Chondrocyte (in vitro differentiated cells): ENCODE measurements around the gene FYN. TPM values are rescaled to one million over a fixed set of nuclear protein-coding genes. Genes with fewer than 3 reads are reported as not detected.
A peak's percentile ranks its signal among the peaks of the same experiment; 100 is the strongest.

Experiments used
- DNase-seq: peaks from one replicate; pipeline ENCODE4 v3.0.0; 2021; ENCODE audit warnings: mixed read lengths, low spot score
- H3K27ac Mint-ChIP-seq: one replicate; pipeline ENCODE4 v1.8.0; 2021; ENCODE audit warnings: mild to moderate bottlenecking, moderate library complexity, mixed read lengths; ENCODE audit not compliant: unreplicated experiment
- H3K27me3 Mint-ChIP-seq: 2 replicates; pipeline ENCODE4 v1.8.0; 2021; ENCODE audit warnings: low read depth, mixed read lengths
- H3K36me3 Mint-ChIP-seq: 2 replicates; pipeline ENCODE4 v1.8.0; 2021; ENCODE audit warnings: low read depth, mixed read lengths
- H3K4me1 Mint-ChIP-seq: 2 replicates; pipeline ENCODE4 v1.8.0; 2021; ENCODE audit warnings: low read depth, mild to moderate bottlenecking, mixed read lengths
- H3K4me3 Mint-ChIP-seq: one replicate; pipeline ENCODE4 v1.8.0; 2021; ENCODE audit warnings: mild to moderate bottlenecking, moderate library complexity, mixed read lengths; ENCODE audit not compliant: unreplicated experiment
- H3K9me3 Mint-ChIP-seq: 2 replicates; pipeline ENCODE4 v1.8.0; 2021; ENCODE audit warnings: low read depth, mixed read lengths
- total RNA-seq: library from RNA; stranded (reverse); gene quantifications from 3 replicates; pipeline ENCODE4 v1.2.1, GENCODE V29; 2021
- TF ChIP-seq, protein P1 (sequence below): fragments of 200-600 bp; sonication (generic); IDR thresholded peaks from 2 replicates; pipeline ENCODE4 v1.5.0; 2021; ENCODE audit warnings: antibody characterized with exemption, mild to moderate bottlenecking, moderate library complexity

FYN gene
- total RNA-seq, 1 donor from 2014 or later = 109 TPM

DNA sequence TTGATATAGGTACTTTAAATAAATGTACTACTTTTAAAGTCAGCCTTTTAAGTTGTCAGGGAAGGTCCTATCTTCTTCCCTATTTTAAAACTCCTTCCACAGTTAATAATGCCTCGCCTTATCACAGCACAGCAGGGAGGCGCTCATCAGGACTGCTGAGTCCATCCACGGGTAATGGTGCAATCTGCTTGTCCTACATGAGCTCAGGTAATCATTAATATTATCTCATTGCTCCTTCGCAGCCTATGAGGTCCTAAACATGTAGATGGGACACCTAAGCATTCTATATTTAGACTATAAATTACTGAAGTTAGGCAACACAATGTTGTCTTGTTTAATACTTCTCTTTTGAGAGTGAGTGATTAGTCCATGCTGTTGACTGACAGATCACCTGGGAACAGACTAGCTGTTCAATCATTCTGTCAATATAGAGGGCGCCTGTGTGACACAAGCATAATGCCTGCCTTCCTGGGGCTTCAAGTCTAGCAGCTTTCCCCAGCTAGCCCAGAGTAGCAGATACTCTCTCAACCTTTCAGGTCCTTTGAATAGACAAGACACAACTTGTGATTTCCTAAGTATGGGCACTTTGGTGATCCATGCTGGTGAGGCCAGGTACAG, 91.0 kb downstream of the FYN start:
- Mint-ChIP-seq H3K4me1 (peaks cover 37% of the 10 kb centered on the region), H3K36me3 (peaks cover 2% of the 10 kb centered on the region), H3K9me3 (no peaks in the 10 kb centered on the region), H3K27ac (no peak overlapping the region), H3K4me3 (no peak overlapping the region), H3K27me3 (no peaks in the 10 kb centered on the region)
- TF ChIP-seq, protein P1, sequence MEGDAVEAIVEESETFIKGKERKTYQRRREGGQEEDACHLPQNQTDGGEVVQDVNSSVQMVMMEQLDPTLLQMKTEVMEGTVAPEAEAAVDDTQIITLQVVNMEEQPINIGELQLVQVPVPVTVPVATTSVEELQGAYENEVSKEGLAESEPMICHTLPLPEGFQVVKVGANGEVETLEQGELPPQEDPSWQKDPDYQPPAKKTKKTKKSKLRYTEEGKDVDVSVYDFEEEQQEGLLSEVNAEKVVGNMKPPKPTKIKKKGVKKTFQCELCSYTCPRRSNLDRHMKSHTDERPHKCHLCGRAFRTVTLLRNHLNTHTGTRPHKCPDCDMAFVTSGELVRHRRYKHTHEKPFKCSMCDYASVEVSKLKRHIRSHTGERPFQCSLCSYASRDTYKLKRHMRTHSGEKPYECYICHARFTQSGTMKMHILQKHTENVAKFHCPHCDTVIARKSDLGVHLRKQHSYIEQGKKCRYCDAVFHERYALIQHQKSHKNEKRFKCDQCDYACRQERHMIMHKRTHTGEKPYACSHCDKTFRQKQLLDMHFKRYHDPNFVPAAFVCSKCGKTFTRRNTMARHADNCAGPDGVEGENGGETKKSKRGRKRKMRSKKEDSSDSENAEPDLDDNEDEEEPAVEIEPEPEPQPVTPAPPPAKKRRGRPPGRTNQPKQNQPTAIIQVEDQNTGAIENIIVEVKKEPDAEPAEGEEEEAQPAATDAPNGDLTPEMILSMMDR = no peak
- DNase-seq = no peak

DNA sequence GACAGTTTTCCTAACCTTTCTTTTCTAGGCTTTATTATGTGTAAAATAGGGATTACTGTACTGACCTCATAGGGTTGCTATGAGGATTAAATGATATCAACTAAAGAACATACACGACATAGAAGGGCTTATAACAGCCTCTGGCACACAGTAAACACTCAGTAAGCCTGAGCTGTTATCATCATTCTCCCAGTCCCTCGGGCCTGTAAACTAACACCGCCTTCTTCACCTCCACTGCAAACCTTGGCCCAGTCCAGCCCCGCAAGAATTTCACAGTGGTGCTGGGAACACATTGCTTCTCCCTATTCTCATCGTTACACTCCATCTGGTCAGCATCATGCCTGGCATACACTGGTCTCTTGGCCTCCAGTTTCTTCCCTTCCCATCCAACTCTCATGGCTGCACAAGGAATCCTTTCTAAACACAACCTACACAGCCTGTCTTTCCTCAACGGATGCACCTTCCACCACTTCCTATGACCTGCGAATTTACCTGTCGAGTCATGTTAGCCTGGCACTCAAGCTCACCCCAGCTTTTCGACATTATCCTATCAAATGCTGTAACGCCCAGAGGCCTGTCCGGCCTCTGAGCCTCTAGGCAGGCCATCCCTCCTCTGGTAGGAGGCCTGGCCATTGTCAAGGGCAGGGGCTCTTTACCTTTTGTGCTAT, 92.1 kb downstream of the FYN start:
- no peaks in the 10 kb centered on the region for H3K9me3 Mint-ChIP-seq
- TF ChIP-seq, protein P1 = no peak
- H3K4me3 Mint-ChIP-seq = no peak overlapping the region
- H3K27ac Mint-ChIP-seq = peak overlapping the region; percentile 45
- H3K36me3 Mint-ChIP-seq = peaks cover 2% of the 10 kb centered on the region
- no peak for DNase-seq
- no peaks in the 10 kb centered on the region for H3K27me3 Mint-ChIP-seq
- peaks cover 45% of the 10 kb centered on the region for H3K4me1 Mint-ChIP-seq

DNA sequence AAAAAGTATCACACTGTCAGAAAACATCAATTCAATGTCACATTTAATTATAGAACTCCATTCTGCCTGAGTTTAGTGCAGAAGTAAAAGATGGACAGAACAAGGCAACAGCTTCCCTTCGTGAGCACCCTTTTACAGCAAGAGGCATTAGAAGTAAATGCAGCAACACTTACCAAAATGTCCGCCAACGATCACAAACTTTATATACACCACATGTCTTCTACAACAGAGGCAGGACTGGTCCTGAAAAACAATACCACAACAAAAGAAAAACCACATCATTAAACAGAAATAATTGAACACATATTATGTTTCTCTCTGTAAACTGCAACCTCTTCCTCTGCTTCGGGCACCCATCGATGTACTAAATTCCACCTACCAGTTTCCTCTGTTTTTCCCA, 92.9 kb downstream of the FYN start:
- Mint-ChIP-seq H3K9me3 (no peaks in the 10 kb centered on the region), H3K27ac (no peak overlapping the region), H3K36me3 (peaks cover 2% of the 10 kb centered on the region)

DNA sequence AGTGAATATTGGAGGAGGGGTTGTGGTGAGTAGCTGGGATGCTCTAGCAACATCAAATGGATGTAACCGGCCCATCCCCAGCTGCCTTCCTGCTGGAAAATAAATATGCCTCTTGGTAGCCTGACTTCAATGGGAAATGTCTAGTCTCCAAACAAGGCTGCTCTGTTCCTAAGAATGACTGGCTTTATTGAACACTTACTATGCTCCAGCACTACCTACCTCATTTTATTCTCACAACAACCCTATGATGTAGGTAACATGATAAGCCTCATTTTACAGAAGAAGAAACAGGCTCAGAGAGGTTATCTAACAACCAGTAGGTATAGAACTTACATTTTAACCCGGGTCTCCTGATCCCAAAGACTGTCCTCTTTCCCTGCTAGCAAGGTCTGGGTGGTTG, 93.6 kb downstream of the FYN start:
- TF ChIP-seq, protein P1 = no peak
- H3K27me3 Mint-ChIP-seq = no peaks in the 10 kb centered on the region
- H3K4me3 Mint-ChIP-seq = no peak overlapping the region
- H3K36me3 Mint-ChIP-seq = peaks cover 2% of the 10 kb centered on the region
- no peaks in the 10 kb centered on the region for H3K9me3 Mint-ChIP-seq
- DNase-seq = no peak
- H3K4me1 Mint-ChIP-seq = peaks cover 47% of the 10 kb centered on the region
- H3K27ac Mint-ChIP-seq = no peak overlapping the region

More for the DNA sequence above, 92.9 kb downstream of the FYN start:
- Mint-ChIP-seq H3K4me3 (no peak overlapping the region), H3K27me3 (no peaks in the 10 kb centered on the region), H3K4me1 (peaks cover 51% of the 10 kb centered on the region)
- DNase-seq = no peak
- TF ChIP-seq, protein P1 = no peak

DNA sequence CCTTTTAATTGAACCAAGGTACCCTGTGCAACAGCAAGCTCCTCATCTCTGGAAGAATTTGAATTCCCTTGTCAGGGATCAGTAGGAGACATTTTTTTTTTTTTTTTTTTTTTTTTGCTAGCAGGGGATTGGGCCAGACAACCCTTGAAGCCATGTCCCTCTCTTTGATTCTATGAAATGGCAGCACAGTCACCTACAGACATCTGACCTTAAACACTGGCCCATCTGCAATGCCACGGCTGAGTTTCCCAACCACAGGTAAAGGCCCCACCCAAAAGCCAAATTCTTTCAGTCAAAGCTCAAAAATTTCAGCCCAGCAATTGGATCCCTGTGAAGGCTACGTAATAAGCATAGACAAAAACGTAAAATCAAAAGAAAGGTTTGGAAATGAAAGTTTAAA, 94.2 kb downstream of the FYN start:
- H3K4me1 Mint-ChIP-seq = peaks cover 41% of the 10 kb centered on the region
- no peak overlapping the region for H3K4me3 Mint-ChIP-seq

More for the DNA sequence above, 94.2 kb downstream of the FYN start:
- Mint-ChIP-seq H3K36me3 (peaks cover 2% of the 10 kb centered on the region), H3K9me3 (no peaks in the 10 kb centered on the region), H3K27me3 (no peaks in the 10 kb centered on the region), H3K27ac (no peak overlapping the region)
- DNase-seq = no peak
- TF ChIP-seq, protein P1 = no peak
